A549 (cell line): ENCODE data around the gene TIMP3. TPM values are rescaled to one million over a fixed set of nuclear protein-coding genes. Genes with fewer than 3 reads are reported as not detected.

Experiments used
- ATAC-seq, 2 experiments: fragments of 200-7000 bp in 1 of 2; fragments of >200 bp in 1 of 2; cut with Nextera tagmentation in 1 of 2; cut with Tn5 transposase in 1 of 2; 3 replicates each; pipeline versions ENCODE4 v1.8.0 to v1.9.1; 2018 to 2020; ENCODE audit warnings: mild to moderate bottlenecking in 1 of 2, moderate library complexity in 1 of 2
- CTCF ChIA-PET: fragments of 300-600 bp; sonication (Branson Sonifier 250); formaldehyde crosslinking; extraction: SDS; loops from one replicate; lab custom pipeline; 2021; ENCODE audit warnings: antibody characterized with exemption, inconsistent platforms; lab: Yijun Ruan, JAX
- POLR2A ChIA-PET: fragments of 350-600 bp; formaldehyde crosslinking; extraction: SDS; loops from one replicate; lab custom pipeline; 2021; ENCODE audit warnings: antibody characterized with exemption, inconsistent platforms; lab: Yijun Ruan, JAX
- DNase-seq, 2 experiments: peaks; one replicate each; pipeline versions ENCODE4 v3.0.0 to v3.0.0-alpha.2; 2011 to 2016; ENCODE audit warnings: low read depth in 1 of 2, low spot score in 1 of 2
- FAIRE-seq: peaks from 2 replicates; lab custom pipeline; 2011; peaks lifted over from hg19 to GRCh38; lab: Jason Lieb, UNC
- H3K27ac ChIP-seq, 2 experiments: fragments of >200 bp; sonication (Bioruptor Twin); formaldehyde crosslinking; 3 replicates each; pipeline ENCODE4 v1.5.1; 2016 to 2017
- H3K4me1 ChIP-seq: fragments of >200 bp; sonication (Bioruptor Twin); formaldehyde crosslinking; 3 replicates; pipeline ENCODE4 v1.6.1; 2016
- H3K4me2 ChIP-seq: fragments of >200 bp; sonication (Bioruptor Twin); formaldehyde crosslinking; 3 replicates; pipeline ENCODE4 v1.6.1; 2016
- H3K4me3 ChIP-seq: fragments of >200 bp; sonication (Bioruptor Twin); formaldehyde crosslinking; 3 replicates; pipeline ENCODE4 v1.5.1; 2016
- H3K9me3 ChIP-seq: fragments of >200 bp; sonication (Bioruptor Twin); formaldehyde crosslinking; 3 replicates; pipeline ENCODE4 v1.6.1; 2016
- CHD2 ChIP-seq: fragments of 150-350 bp; IDR thresholded peaks from 2 replicates; pipeline ENCODE4 v1.6.1; 2014; ENCODE audit warnings: low read length; ENCODE audit not compliant: partially characterized antibody
- HDAC2 ChIP-seq: fragments of 200-600 bp; sonication (generic); IDR thresholded peaks from 2 replicates; pipeline ENCODE4 v1.6.1; 2016
- HEYL ChIP-seq: fragments of 250-450 bp; sonication (Bioruptor Pico); IDR thresholded peaks from 2 replicates; pipeline ENCODE4 v1.8.0; 2021; ENCODE audit warnings: mild to moderate bottlenecking, moderate library complexity
- MAFK ChIP-seq: fragments of 450-650 bp; IDR thresholded peaks from 2 replicates; pipeline ENCODE4 v1.6.1; 2014; ENCODE audit not compliant: partially characterized antibody
- MAZ ChIP-seq: fragments of 150-350 bp; IDR thresholded peaks from 2 replicates; pipeline ENCODE4 v1.6.1; 2014; ENCODE audit warnings: antibody characterized with exemption, low read depth, low read length, borderline replicate concordance
- MYC ChIP-seq: IDR thresholded peaks from 2 replicates; pipeline ENCODE4 v1.6.1; 2012; ENCODE audit warnings: mild to moderate bottlenecking, inconsistent platforms, low read length, improper control_type of control experiment, borderline replicate concordance
- NR3C1 ChIP-seq: fragments of >200 bp; sonication (Bioruptor Twin); formaldehyde crosslinking; IDR thresholded peaks from 3 replicates; pipeline ENCODE4 v1.6.1; 2017
- PHF8 ChIP-seq: fragments of 200-600 bp; sonication (generic); IDR thresholded peaks from 2 replicates; pipeline ENCODE4 v1.6.1; 2016; ENCODE audit warnings: low read depth, mild to moderate bottlenecking, antibody characterized with exemption, moderate library complexity, borderline replicate concordance
- RARB ChIP-seq: fragments of 250-450 bp; sonication (Bioruptor Pico); IDR thresholded peaks from 2 replicates; pipeline ENCODE4 v1.8.0; 2021; ENCODE audit warnings: mild to moderate bottlenecking, moderate library complexity
- WGBS: methylation state at CpG from one replicate; pipeline ENCODE4 v1.1.6; 2017; ENCODE audit errors: missing lambda C conversion rate; 5-methylcytosine and 5-hydroxymethylcytosine counted together
- polyA plus RNA-seq, 4 experiments: library from polyadenylated mRNA; depleted of rRNA in 3 of 4; stranded (reverse); fragments of >200 nt; fragmentation: RNase III in 1 of 4; extraction: RNeasy Plus Mini Kit Qiagen cat#74134 plus additional on column Dnase treatment in 1 of 4; gene quantifications; 2 replicates in 3 of 4; 3 replicates in 1 of 4; pipeline ENCODE4 v1.2.3, GENCODE V29; 2011 to 2017
- TF ChIP-seq, protein P1 (sequence below): fragments of 200-600 bp; sonication (generic); IDR thresholded peaks from 2 replicates; pipeline ENCODE4 v1.6.1; 2016; ENCODE audit warnings: antibody characterized with exemption, mild to moderate bottlenecking, moderate library complexity
- TF ChIP-seq, protein P2 (sequence below): fragments of >200 bp; sonication (Bioruptor Twin); formaldehyde crosslinking; IDR thresholded peaks from 2 replicates; pipeline ENCODE4 v1.6.1; 2016
- TF ChIP-seq, protein P3 (sequence below): fragments of >200 bp; sonication (Bioruptor Twin); formaldehyde crosslinking; IDR thresholded peaks from 3 replicates; pipeline ENCODE4 v1.5.1; 2016
- TF ChIP-seq, protein P4 (sequence below): IDR thresholded peaks from 2 replicates; pipeline ENCODE4 v1.6.1; 2012

Gene TIMP3
- polyA plus RNA-seq, 2 of the 4 experiments (the other 2 are of a cell fraction) = 1.4 to 1.7 TPM

DNA sequence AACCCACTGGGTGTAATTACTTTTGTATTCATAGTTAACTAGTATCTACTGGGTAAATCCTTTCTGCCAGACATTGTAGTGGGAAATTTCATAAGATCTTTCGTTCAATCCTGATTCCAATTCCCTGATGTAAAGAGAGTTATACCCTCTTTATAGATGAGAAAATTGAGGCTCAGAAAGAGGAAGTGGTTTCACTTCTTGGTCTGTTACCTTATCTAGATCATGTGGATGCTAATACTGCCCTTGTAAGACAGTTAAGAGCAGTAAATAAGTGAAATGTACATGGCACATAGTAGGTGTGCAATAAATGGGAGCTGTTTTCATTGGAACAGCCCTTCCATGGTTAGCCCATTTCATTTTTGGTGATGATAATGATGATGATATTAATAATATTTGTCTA is 46.7 kb downstream of the TIMP3 start (continued):
- TF ChIP-seq, protein P1, sequence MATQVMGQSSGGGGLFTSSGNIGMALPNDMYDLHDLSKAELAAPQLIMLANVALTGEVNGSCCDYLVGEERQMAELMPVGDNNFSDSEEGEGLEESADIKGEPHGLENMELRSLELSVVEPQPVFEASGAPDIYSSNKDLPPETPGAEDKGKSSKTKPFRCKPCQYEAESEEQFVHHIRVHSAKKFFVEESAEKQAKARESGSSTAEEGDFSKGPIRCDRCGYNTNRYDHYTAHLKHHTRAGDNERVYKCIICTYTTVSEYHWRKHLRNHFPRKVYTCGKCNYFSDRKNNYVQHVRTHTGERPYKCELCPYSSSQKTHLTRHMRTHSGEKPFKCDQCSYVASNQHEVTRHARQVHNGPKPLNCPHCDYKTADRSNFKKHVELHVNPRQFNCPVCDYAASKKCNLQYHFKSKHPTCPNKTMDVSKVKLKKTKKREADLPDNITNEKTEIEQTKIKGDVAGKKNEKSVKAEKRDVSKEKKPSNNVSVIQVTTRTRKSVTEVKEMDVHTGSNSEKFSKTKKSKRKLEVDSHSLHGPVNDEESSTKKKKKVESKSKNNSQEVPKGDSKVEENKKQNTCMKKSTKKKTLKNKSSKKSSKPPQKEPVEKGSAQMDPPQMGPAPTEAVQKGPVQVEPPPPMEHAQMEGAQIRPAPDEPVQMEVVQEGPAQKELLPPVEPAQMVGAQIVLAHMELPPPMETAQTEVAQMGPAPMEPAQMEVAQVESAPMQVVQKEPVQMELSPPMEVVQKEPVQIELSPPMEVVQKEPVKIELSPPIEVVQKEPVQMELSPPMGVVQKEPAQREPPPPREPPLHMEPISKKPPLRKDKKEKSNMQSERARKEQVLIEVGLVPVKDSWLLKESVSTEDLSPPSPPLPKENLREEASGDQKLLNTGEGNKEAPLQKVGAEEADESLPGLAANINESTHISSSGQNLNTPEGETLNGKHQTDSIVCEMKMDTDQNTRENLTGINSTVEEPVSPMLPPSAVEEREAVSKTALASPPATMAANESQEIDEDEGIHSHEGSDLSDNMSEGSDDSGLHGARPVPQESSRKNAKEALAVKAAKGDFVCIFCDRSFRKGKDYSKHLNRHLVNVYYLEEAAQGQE = no peak
- TF ChIP-seq RARB (CRISPR knock-in tag) (no peak), PHF8 (no peak), MYC (no peak), HDAC2 (no peak)
- TF ChIP-seq, protein P2, sequence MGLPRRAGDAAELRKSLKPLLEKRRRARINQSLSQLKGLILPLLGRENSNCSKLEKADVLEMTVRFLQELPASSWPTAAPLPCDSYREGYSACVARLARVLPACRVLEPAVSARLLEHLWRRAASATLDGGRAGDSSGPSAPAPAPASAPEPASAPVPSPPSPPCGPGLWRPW = no peak

DNA sequence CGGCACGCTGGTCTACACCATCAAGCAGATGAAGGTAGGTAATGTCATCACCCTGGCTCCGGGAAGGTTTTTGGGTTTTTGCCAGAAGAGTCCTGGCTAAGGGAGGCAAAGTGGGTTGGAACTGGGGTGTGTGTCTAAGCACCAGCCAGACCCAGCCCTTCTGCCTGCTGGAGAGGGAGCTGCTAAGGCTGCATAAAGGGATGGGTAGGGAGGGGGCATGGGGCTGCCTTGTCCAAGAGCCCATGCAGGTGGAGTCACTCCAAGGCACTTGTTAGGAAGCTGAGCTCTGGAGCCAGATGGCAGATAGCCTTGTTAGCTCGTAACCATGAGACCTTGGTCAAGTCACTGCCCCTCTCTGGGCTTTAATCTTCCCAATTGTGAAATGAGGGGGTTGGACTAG is 48.0 kb downstream of the TIMP3 start:
- 31% methylated on average over 3 of the region's 4 CpGs for WGBS
- POLR2A ChIA-PET = no interaction called here
- no peaks in the 10 kb centered on the region for H3K9me3 ChIP-seq
- DNase-seq (no peak), ATAC-seq (no peak), FAIRE-seq (no peak)
- H3K4me1 ChIP-seq = no peaks in the 10 kb centered on the region
- CTCF ChIA-PET = no interaction called here
- no peak for TF ChIP-seq HEYL (CRISPR knock-in tag)
- TF ChIP-seq, all 56 proteins: peak for 0
- Histone ChIP-seq H3K4me3 (no peak overlapping the region), H3K27ac (no peak overlapping the region), H3K4me2 (no peak overlapping the region)

DNA sequence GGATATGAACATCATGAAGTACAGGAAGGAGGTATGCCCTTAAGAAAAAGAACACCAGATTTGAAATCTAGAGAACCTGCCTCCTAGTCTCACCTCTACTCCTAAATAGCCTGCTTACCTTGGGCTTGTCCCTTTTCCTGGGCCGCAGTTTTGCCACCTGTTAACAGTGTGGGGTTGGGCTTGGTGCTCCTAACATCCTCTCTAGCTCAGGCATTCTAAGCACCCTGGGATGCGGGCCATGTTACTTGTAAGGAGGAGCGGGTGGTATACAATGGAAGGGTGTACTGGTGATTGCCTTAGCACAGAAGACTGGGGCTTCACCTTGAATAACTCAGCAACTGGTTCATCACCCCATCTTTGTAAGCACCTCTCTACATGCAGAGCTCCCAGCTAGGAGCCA is 48.7 kb downstream of the TIMP3 start:
- TF ChIP-seq, protein P1 = no peak
- TF ChIP-seq NR3C1 (no peak), MYC (no peak), PHF8 (no peak), CHD2 (no peak), MAZ (no peak), MAFK (no peak)
- TF ChIP-seq, protein P3, sequence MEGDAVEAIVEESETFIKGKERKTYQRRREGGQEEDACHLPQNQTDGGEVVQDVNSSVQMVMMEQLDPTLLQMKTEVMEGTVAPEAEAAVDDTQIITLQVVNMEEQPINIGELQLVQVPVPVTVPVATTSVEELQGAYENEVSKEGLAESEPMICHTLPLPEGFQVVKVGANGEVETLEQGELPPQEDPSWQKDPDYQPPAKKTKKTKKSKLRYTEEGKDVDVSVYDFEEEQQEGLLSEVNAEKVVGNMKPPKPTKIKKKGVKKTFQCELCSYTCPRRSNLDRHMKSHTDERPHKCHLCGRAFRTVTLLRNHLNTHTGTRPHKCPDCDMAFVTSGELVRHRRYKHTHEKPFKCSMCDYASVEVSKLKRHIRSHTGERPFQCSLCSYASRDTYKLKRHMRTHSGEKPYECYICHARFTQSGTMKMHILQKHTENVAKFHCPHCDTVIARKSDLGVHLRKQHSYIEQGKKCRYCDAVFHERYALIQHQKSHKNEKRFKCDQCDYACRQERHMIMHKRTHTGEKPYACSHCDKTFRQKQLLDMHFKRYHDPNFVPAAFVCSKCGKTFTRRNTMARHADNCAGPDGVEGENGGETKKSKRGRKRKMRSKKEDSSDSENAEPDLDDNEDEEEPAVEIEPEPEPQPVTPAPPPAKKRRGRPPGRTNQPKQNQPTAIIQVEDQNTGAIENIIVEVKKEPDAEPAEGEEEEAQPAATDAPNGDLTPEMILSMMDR = no peak
- TF ChIP-seq, protein P4, sequence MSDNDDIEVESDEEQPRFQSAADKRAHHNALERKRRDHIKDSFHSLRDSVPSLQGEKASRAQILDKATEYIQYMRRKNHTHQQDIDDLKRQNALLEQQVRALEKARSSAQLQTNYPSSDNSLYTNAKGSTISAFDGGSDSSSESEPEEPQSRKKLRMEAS = no peak
- H3K4me2 ChIP-seq = no peak overlapping the region
- no peaks in the 10 kb centered on the region for H3K4me1 ChIP-seq
- 65% methylated on average over 3 of the region's 3 CpGs for WGBS
- ATAC-seq = no peak
- FAIRE-seq = no peak
- H3K4me3 ChIP-seq = no peak overlapping the region
- no peak overlapping the region for H3K27ac ChIP-seq
- no peak for DNase-seq
- ChIA-PET CTCF (no interaction called here), POLR2A (no interaction called here)
- no peaks in the 10 kb centered on the region for H3K9me3 ChIP-seq
